ENCODE results near the gene TPCN2. TPM values are rescaled to one million over a fixed set of nuclear protein-coding genes. Genes with fewer than 3 reads are reported as not detected.

The TPCN2 gene
- total and polyA plus RNA-seq, 4 experiments from 2014 or later = 6.6 to 23.0 (median 14.8) TPM

DNA sequence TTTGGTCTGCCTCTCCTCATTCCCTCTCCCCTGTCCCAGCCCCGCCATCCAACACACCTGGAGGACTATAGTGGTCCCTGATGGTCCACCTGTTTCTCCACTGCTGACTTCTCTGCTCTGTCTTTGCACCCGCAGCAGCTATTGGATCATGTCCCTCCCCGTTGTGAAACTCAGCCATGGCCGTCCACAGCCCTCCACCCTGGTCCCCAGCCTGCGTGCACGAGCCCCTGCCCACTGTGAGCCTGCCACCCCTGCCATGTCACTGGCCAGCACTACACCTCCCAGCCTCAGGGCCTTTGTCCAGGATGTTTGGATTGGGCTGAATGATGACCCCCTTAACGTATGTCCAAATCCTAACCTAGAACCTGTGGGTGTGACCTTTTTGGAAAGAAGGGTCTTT lies 59.3 kb downstream of the TPCN2 start:
- POLR2A ChIA-PET (ENCODE audit: partially characterized antibody) = no interaction called here
- H3K4me3 Mint-ChIP-seq = no peak overlapping the region
- no peak overlapping the region for H3K27ac Mint-ChIP-seq
- Histone ChIP-seq H3K27ac (ENCODE audit: low read depth, low read length) (no peak overlapping the region), H3K4me3 (ENCODE audit: low read length in 2 of 2) (no peak overlapping the region), H3K9me3 (ENCODE audit: control insufficient read depth in 1 of 2, low read length in 2 of 2) (no peaks in the 10 kb centered on the region), H3K4me1 (ENCODE audit: insufficient read depth, low read length) (no peaks in the 10 kb centered on the region), H3K27me3 (ENCODE audit: insufficient read depth, low read length) (no peaks in the 10 kb centered on the region), H3K36me3 (ENCODE audit: insufficient read depth, low read length) (no peaks in the 10 kb centered on the region)
- peaks cover 0 to 5% of the 10 kb centered on the region in 2 donors for H3K27me3 Mint-ChIP-seq
- intact Hi-C loops (cut with micrococcal nuclease) = no loop called here
- H3K9me3 Mint-ChIP-seq = peaks cover 0 to 7% (median 0%) of the 10 kb centered on the region in 8 donors
- peaks cover 0 to 14% of the 10 kb centered on the region in 2 donors for H3K36me3 Mint-ChIP-seq
- CTCF ChIA-PET (ENCODE audit: partially characterized antibody) = no interaction called here
- H3K4me1 Mint-ChIP-seq = peaks cover 0 to 5% (median 2%) of the 10 kb centered on the region in 4 donors
- no peak for DNase-seq

DNA sequence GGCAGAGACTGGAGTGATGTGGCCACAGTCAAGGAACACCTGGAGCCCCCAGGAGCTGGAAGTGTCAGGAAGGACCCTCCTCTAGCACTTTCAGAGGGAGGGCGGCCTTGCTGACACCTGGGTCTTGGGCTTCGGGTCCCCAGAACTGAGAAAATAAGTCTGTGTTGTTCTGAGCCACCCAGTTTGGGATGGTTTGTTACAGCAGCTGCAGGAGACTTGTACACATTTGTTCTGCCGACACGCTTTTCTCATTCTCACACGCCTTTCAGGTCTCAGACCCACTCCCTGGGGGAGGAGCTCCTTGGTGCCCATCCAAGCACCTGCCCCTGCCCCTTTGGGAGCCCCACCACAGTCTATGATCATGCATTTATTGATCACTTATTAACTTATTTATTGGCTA lies 59.8 kb downstream of the TPCN2 start:
- ChIA-PET CTCF (ENCODE audit: partially characterized antibody) (no interaction called here), POLR2A (ENCODE audit: partially characterized antibody) (no interaction called here)
- peaks cover 0 to 5% (median 2%) of the 10 kb centered on the region in 4 donors for H3K4me1 Mint-ChIP-seq
- H3K27me3 Mint-ChIP-seq = peaks cover 0 to 5% of the 10 kb centered on the region in 2 donors
- H3K4me3 ChIP-seq (ENCODE audit: low read length in 2 of 2) = no peak overlapping the region
- no peak overlapping the region for H3K27ac Mint-ChIP-seq
- H3K27me3 ChIP-seq (ENCODE audit: insufficient read depth, low read length) = no peaks in the 10 kb centered on the region
- H3K9me3 ChIP-seq (ENCODE audit: control insufficient read depth in 1 of 2, low read length in 2 of 2) = no peaks in the 10 kb centered on the region
- no peaks in the 10 kb centered on the region for H3K4me1 ChIP-seq (ENCODE audit: insufficient read depth, low read length)
- H3K36me3 Mint-ChIP-seq = peaks cover 0 to 14% of the 10 kb centered on the region in 2 donors
- no peak for DNase-seq
- intact Hi-C loops (cut with micrococcal nuclease) = no loop called here
- H3K27ac ChIP-seq (ENCODE audit: low read depth, low read length) = no peak overlapping the region
- H3K9me3 Mint-ChIP-seq = peaks cover 0 to 7% (median 0%) of the 10 kb centered on the region in 8 donors
- no peak overlapping the region for H3K4me3 Mint-ChIP-seq
- H3K36me3 ChIP-seq (ENCODE audit: insufficient read depth, low read length) = no peaks in the 10 kb centered on the region

DNA sequence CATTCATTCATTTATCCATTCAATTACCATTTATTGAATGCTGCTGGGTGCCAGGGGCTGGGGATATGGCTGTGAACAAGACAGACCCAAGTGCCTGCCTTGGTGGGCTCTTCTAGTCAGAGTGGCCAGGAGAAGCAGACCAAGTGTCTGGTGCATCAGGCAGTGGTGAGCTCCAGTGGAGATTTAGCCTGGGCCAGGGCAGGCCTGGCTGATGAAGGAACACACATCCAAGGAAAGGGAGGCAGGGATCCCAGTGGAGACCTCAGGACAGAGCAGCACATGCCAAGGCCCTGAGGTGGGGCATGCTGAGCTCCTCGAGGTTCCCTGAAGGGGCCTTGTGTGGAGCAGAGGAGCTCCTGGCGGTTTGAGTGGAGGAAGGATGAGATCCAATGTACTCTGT lies 60.4 kb downstream of the TPCN2 start:
- intact Hi-C loops (cut with micrococcal nuclease) = no loop called here
- Mint-ChIP-seq H3K27me3 (peaks cover 0 to 5% of the 10 kb centered on the region in 2 donors), H3K9me3 (peaks cover 0 to 7% (median 0%) of the 10 kb centered on the region in 8 donors), H3K36me3 (peaks cover 0 to 14% of the 10 kb centered on the region in 2 donors), H3K27ac (peak overlapping the region in 2 of 7 donors; percentile 12 to 61), H3K4me1 (peaks cover 0 to 5% (median 2%) of the 10 kb centered on the region in 4 donors), H3K4me3 (no peak overlapping the region)
- Histone ChIP-seq H3K4me1 (ENCODE audit: insufficient read depth, low read length) (no peaks in the 10 kb centered on the region), H3K4me3 (ENCODE audit: low read length in 2 of 2) (no peak overlapping the region), H3K27me3 (ENCODE audit: insufficient read depth, low read length) (no peaks in the 10 kb centered on the region), H3K9me3 (ENCODE audit: control insufficient read depth in 1 of 2, low read length in 2 of 2) (no peaks in the 10 kb centered on the region), H3K36me3 (ENCODE audit: insufficient read depth, low read length) (no peaks in the 10 kb centered on the region), H3K27ac (ENCODE audit: low read depth, low read length) (no peak overlapping the region)
- ChIA-PET CTCF (ENCODE audit: partially characterized antibody) (no interaction called here), POLR2A (ENCODE audit: partially characterized antibody) (no interaction called here)
- no peak for DNase-seq

DNA sequence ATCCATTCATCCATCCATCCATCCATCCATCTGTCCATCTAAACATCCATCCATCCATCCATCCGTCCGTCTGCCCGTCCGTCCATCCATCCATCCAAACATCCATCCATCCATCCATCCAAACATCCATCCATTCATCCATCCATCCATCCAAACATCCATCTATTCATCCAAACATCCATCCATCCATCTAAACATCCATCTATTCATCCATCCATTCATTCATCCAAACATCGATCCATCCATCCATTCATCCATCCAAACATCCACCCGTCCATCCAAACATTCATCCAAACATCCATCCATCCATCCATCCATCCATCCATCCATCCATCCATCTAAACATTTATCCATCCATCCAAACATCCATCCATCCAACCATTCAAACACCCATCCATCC lies 61.7 kb downstream of the TPCN2 start:
- H3K27ac ChIP-seq (ENCODE audit: low read depth, low read length) = no peak overlapping the region
- Mint-ChIP-seq H3K4me1 (peaks cover 0 to 5% (median 2%) of the 10 kb centered on the region in 4 donors), H3K27ac (peak overlapping the region in 1 of 7 donors; percentile 27)

DNA sequence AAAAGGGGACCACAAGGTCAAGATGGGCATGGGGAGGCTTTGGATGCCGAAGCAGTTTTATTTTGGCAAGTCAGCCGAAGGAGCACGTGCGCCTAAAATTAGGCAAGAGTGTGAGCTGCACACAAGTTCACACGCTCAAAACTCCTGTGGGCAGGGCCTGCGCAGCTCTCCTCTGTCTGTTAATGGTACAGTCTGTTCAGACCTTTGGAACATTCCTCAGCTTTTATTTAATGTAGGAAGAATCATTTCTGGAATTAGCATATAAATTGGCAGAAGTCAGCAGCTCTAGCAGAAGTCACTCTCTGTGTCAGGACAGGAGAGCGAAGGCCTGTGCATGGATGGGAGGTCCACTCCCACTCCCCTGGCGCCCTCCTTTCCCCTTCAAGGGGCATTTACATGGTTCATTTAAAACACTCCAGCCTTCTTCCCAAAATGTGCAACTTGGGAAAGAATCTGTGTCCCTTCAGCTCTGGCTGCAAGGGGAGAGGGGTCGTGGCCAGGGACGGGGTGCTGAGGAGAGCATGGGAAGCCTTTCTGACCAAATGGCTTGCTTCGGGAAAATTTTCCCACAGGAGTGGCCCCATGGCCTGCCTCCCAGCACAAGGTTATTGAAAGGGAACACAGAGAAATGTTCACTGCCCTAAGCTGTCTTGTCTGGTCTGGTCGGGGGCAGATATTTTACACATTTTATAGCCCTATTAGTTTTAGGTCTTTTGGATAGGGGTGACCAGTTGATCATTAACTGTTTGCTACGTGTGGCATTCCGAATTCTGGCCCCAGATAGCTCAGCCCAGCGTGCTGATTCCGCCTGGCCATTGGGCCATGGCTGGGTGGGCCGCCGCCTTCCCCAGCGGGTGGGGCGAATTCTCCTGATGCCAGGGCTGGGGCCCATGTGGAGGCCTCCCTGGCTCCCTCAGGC lies 63.2 kb downstream of the TPCN2 start:
- peaks cover 0 to 3% (median under 1%) of the 10 kb centered on the region in 4 donors for H3K4me1 Mint-ChIP-seq
- no peak overlapping the region for H3K4me3 ChIP-seq (ENCODE audit: low read length in 2 of 2)
- H3K9me3 Mint-ChIP-seq = peaks cover 0 to 7% (median 0%) of the 10 kb centered on the region in 8 donors
- CTCF ChIA-PET (ENCODE audit: partially characterized antibody) = no interaction called here
- no peak overlapping the region for H3K27ac ChIP-seq (ENCODE audit: low read depth, low read length)
- peaks cover 0 to 5% of the 10 kb centered on the region in 2 donors for H3K27me3 Mint-ChIP-seq
- H3K9me3 ChIP-seq (ENCODE audit: control insufficient read depth in 1 of 2, low read length in 2 of 2) = no peaks in the 10 kb centered on the region
- no peaks in the 10 kb centered on the region for H3K36me3 ChIP-seq (ENCODE audit: insufficient read depth, low read length)
- H3K4me3 Mint-ChIP-seq = no peak overlapping the region
- peaks cover 0 to 14% of the 10 kb centered on the region in 2 donors for H3K36me3 Mint-ChIP-seq
- POLR2A ChIA-PET (ENCODE audit: partially characterized antibody) = no interaction called here
- no peak for DNase-seq
- intact Hi-C loops (cut with micrococcal nuclease) = no loop called here
- H3K4me1 ChIP-seq (ENCODE audit: insufficient read depth, low read length) = no peaks in the 10 kb centered on the region
- no peaks in the 10 kb centered on the region for H3K27me3 ChIP-seq (ENCODE audit: insufficient read depth, low read length)
- H3K27ac Mint-ChIP-seq = peak overlapping the region in 2 of 7 donors; percentile 48 to 51

More for the DNA sequence above, 61.7 kb downstream of the TPCN2 start:
- ChIA-PET CTCF (ENCODE audit: partially characterized antibody) (no interaction called here), POLR2A (ENCODE audit: partially characterized antibody) (no interaction called here)
- peak overlapping the region in 1 of 8 donors; percentile 52 for H3K4me3 Mint-ChIP-seq
- Histone ChIP-seq H3K4me3 (ENCODE audit: low read length in 2 of 2) (no peak overlapping the region), H3K36me3 (ENCODE audit: insufficient read depth, low read length) (no peaks in the 10 kb centered on the region), H3K27me3 (ENCODE audit: insufficient read depth, low read length) (no peaks in the 10 kb centered on the region), H3K4me1 (ENCODE audit: insufficient read depth, low read length) (no peaks in the 10 kb centered on the region), H3K9me3 (ENCODE audit: control insufficient read depth in 1 of 2, low read length in 2 of 2) (no peaks in the 10 kb centered on the region)
- intact Hi-C loops (cut with micrococcal nuclease) = no loop called here
- no peak for DNase-seq
- H3K27me3 Mint-ChIP-seq = peaks cover 0 to 5% of the 10 kb centered on the region in 2 donors
- H3K9me3 Mint-ChIP-seq = peaks cover 0 to 7% (median 0%) of the 10 kb centered on the region in 8 donors
- H3K36me3 Mint-ChIP-seq = peaks cover 0 to 14% of the 10 kb centered on the region in 2 donors

DNA sequence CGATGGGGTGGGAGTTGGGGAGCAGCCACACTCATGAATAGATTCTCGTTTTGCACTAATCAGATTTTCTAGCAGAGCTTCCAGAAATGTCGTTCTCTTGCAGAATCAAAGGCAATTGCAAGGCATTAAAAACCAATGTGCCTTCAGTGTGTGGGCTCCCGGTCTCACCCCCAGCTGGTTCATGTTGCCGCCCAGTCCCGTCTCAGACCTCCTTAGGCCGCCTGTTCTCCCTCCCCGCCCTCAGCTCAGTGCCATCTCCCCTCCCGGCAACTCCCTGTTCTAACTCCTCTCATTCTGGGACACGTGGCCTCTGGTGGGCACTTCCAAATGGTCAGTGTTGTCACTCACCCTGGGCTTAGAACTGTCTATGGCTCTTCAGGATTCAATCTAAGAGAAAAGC lies 64.5 kb downstream of the TPCN2 start:
- Mint-ChIP-seq H3K9me3 (peaks cover 0 to 7% (median 0%) of the 10 kb centered on the region in 8 donors), H3K27ac (no peak overlapping the region), H3K36me3 (peaks cover 0 to 11% of the 10 kb centered on the region in 2 donors), H3K27me3 (peaks cover 0 to 3% of the 10 kb centered on the region in 2 donors), H3K4me1 (peaks cover 0 to 3% (median under 1%) of the 10 kb centered on the region in 4 donors), H3K4me3 (no peak overlapping the region)
- no peaks in the 10 kb centered on the region for H3K4me1 ChIP-seq (ENCODE audit: insufficient read depth, low read length)
- ChIA-PET POLR2A (ENCODE audit: partially characterized antibody) (no interaction called here), CTCF (ENCODE audit: partially characterized antibody) (no interaction called here)
- H3K9me3 ChIP-seq (ENCODE audit: control insufficient read depth in 1 of 2, low read length in 2 of 2) = no peaks in the 10 kb centered on the region
- DNase-seq = no peak
- H3K36me3 ChIP-seq (ENCODE audit: insufficient read depth, low read length) = no peaks in the 10 kb centered on the region
- H3K4me3 ChIP-seq (ENCODE audit: low read length in 2 of 2) = no peak overlapping the region
- no peaks in the 10 kb centered on the region for H3K27me3 ChIP-seq (ENCODE audit: insufficient read depth, low read length)
- H3K27ac ChIP-seq (ENCODE audit: low read depth, low read length) = no peak overlapping the region
- intact Hi-C loops (cut with micrococcal nuclease) = no loop called here

DNA sequence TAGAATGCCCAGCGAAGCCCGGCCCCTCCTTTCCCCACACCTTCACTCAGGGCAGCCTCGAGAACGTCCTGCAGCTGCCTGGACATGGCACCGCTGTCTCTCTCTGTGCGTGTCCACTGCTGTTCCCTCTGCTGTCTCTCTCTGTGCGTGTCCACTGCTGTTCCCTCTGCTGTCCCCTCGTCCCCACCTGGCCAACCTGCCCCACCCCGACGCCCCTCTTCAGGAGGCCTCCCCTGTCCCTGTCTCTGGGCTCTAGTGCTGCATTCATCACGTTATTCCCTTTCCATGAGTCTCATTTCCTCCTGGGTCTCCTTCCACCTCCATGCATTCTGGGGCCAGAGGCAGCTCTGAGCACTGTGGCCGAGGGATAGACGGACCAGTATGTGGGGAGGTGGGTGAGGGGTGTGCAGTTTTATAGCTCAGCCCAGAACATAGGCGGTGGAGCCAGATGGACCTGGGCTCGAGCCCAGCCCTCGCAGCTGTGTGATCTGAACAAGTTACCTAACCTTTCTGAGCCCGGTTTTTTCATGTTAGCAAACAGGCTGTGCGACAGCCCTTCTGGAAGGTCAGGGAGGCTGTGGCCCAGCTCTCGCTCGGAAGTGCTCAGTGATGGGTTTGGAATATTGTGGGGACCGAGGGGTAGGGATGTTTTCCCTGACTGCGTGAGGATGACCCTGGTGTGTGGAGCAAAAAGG lies 65.1 kb downstream of the TPCN2 start:
- Mint-ChIP-seq H3K9me3 (peaks cover 0 to 7% (median 0%) of the 10 kb centered on the region in 8 donors), H3K27me3 (peaks cover 0 to 3% of the 10 kb centered on the region in 2 donors), H3K27ac (peak overlapping the region in 1 of 7 donors; percentile 36), H3K4me1 (peaks cover 0 to 3% (median under 1%) of the 10 kb centered on the region in 4 donors), H3K36me3 (peaks cover 0 to 11% of the 10 kb centered on the region in 2 donors), H3K4me3 (no peak overlapping the region)
- ChIA-PET POLR2A (ENCODE audit: partially characterized antibody) (no interaction called here), CTCF (ENCODE audit: partially characterized antibody) (no interaction called here)
- intact Hi-C loops (cut with micrococcal nuclease) = no loop called here
- Histone ChIP-seq H3K27me3 (ENCODE audit: insufficient read depth, low read length) (no peaks in the 10 kb centered on the region), H3K27ac (ENCODE audit: low read depth, low read length) (no peak overlapping the region), H3K9me3 (ENCODE audit: control insufficient read depth in 1 of 2, low read length in 2 of 2) (no peaks in the 10 kb centered on the region), H3K4me3 (ENCODE audit: low read length in 2 of 2) (no peak overlapping the region), H3K4me1 (ENCODE audit: insufficient read depth, low read length) (no peaks in the 10 kb centered on the region), H3K36me3 (ENCODE audit: insufficient read depth, low read length) (no peaks in the 10 kb centered on the region)
- DNase-seq = no peak

Measured in CD4-positive, alpha-beta memory T cell (primary cell).